CD4-positive, alpha-beta memory T cell (primary cell): ENCODE data around the gene HDLBP. TPM values are rescaled to one million over a fixed set of nuclear protein-coding genes. Genes with fewer than 3 reads are reported as not detected.
A peak's percentile ranks its signal among the peaks of the same experiment; 100 is the strongest.
"Not testable (repeated sequence)": the region's sequence is repeated elsewhere in the genome, so short reads cannot be mapped to it uniquely, and the experiment has no call there.

Experiments used
- CTCF ChIA-PET: fragments of 350-600 bp; sonication (Branson Sonifier 250); formaldehyde crosslinking; loops from one replicate; lab custom pipeline; 2021; ENCODE audit warnings: inconsistent platforms; ENCODE audit not compliant: partially characterized antibody; lab: Charles Lee
- POLR2A ChIA-PET: fragments of 350-600 bp; sonication (Branson Sonifier 250); formaldehyde crosslinking; loops from one replicate; lab custom pipeline; 2021; ENCODE audit not compliant: partially characterized antibody; lab: Charles Lee
- DNase-seq, 5 donors: peaks; one replicate each; pipeline versions ENCODE4 v3.0.0 to v3.0.0-alpha.2; 2020 to 2022; ENCODE audit warnings: mixed read lengths in 1 of 5
- H3K27ac ChIP-seq: one replicate; pipeline ENCODE4 v1.7.0; 2013; ENCODE audit warnings: low read depth, low read length
- H3K27me3 ChIP-seq: 2 replicates; pipeline ENCODE4 v1.7.0; 2013; ENCODE audit warnings: mild to moderate bottlenecking, low read length, moderate library complexity; ENCODE audit not compliant: insufficient read depth
- H3K36me3 ChIP-seq: 2 replicates; pipeline ENCODE4 v1.7.0; 2013; ENCODE audit warnings: mild to moderate bottlenecking, low read length, moderate library complexity; ENCODE audit not compliant: insufficient read depth
- H3K4me1 ChIP-seq: 2 replicates; pipeline ENCODE4 v1.7.0; 2013; ENCODE audit warnings: mild to moderate bottlenecking, low read length, moderate library complexity; ENCODE audit not compliant: insufficient read depth
- H3K4me3 ChIP-seq, 2 donors: one replicate each; pipeline ENCODE4 v1.7.0; 2013; ENCODE audit warnings: low read length in 2 of 2, mild to moderate bottlenecking in 1 of 2
- H3K9me3 ChIP-seq, 2 donors: one replicate each; pipeline ENCODE4 v1.7.0; 2013; ENCODE audit warnings: low read length in 2 of 2, control low read depth in 1 of 2; ENCODE audit not compliant: control insufficient read depth in 1 of 2
- H3K27ac Mint-ChIP-seq, 7 donors: one replicate each; pipeline ENCODE4 v1.8.0; 2020 to 2021; ENCODE audit warnings: mixed read lengths in 7 of 7, mild to moderate bottlenecking in 6 of 7, inconsistent platforms in 3 of 7, moderate library complexity in 3 of 7
- H3K27me3 Mint-ChIP-seq, 2 donors: one replicate each; pipeline ENCODE4 v1.8.0; 2020 to 2021; ENCODE audit warnings: mixed read lengths in 2 of 2
- H3K36me3 Mint-ChIP-seq, 2 donors: one replicate each; pipeline ENCODE4 v1.8.0; 2020 to 2021; ENCODE audit warnings: mixed read lengths in 2 of 2, inconsistent platforms in 1 of 2, mild to moderate bottlenecking in 1 of 2
- H3K4me1 Mint-ChIP-seq, 4 donors: one replicate each; pipeline ENCODE4 v1.8.0; 2020 to 2021; ENCODE audit warnings: mixed read lengths in 4 of 4, mild to moderate bottlenecking in 1 of 4
- H3K4me3 Mint-ChIP-seq, 8 donors: one replicate each; pipeline ENCODE4 v1.8.0; 2020 to 2021; ENCODE audit warnings: mixed read lengths in 8 of 8, mild to moderate bottlenecking in 7 of 8, moderate library complexity in 6 of 8, inconsistent platforms in 3 of 8
- H3K9me3 Mint-ChIP-seq, 8 donors: one replicate each; pipeline ENCODE4 v1.8.0; 2020 to 2021; ENCODE audit warnings: mixed read lengths in 8 of 8, mild to moderate bottlenecking in 5 of 8, inconsistent platforms in 3 of 8, moderate library complexity in 1 of 8
- intact Hi-C: fragments of 100-400 bp; cut with micrococcal nuclease; formaldehyde crosslinking; loops from one replicate; pipeline ENCODE4 v1.15.1; 2023
- polyA plus RNA-seq, 2 donors: library from polyadenylated mRNA; unstranded; fragments of 300-500 nt; fragmentation: Illumina TruSeq; gene quantifications; one replicate each; pipeline ENCODE4 v1.2.3, GENCODE V29; 2021
- total RNA-seq, 2 experiments: library from RNA; stranded (reverse); gene quantifications; one replicate each; pipeline ENCODE4 v1.2.3, GENCODE V29; 2021

The HDLBP gene
- total and polyA plus RNA-seq, 4 experiments from 2014 or later: 24.7 to 183 (median 124) TPM

DNA sequence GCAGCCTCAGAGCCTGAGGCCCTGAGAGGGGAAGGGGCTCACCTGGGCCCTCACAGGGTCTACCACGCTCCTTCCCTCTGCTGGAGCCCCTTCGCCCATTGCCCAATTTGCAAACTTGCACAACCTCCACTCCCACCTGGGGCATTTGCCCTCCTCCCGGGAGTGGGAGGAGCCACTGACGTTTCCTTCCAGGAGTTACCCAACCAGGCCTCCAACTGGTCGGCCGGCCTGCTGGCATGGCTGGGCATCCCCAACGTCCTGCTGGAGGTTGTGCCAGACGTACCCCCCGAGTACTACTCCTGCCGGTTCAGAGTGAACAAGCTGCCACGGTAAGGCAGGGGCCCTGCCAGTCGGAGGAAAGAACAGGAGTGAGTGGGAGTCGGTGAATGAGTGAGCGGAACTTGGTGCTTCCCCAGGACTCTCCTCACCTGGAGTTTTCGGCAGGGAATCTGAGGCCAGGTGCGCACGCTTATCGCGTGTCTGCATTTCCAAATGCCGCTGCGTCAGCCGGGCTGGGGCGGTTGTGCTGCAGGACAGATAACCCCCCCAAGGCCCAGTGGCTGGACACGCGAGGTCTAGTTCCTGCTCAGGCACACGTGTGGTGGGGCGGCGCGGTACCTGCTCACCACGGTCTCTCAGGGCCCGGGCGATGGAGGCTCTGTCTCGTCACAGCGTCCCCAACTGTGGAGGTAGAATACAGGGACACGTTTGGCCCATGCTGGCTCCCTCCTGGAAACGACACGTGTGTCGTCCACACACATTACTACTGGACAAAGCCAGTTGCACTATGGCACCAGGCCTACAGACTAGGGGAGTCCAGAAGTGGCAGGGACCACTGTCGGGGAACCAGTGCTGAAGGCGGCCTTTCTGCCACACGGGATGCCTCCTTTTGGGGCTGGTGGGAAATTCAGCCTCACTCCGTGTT is 115.3 kb downstream of the HDLBP start:
- Histone ChIP-seq H3K9me3 (no peaks in the 10 kb centered on the region), H3K4me3 (no peak overlapping the region), H3K27me3 (no peaks in the 10 kb centered on the region), H3K4me1 (no peaks in the 10 kb centered on the region), H3K36me3 (no peaks in the 10 kb centered on the region), H3K27ac (no peak overlapping the region)
- Mint-ChIP-seq H3K36me3 (no peaks in the 10 kb centered on the region), H3K27me3 (no peaks in the 10 kb centered on the region), H3K9me3 (no peaks in the 10 kb centered on the region), H3K4me1 (no peaks in the 10 kb centered on the region), H3K27ac (no peak overlapping the region), H3K4me3 (no peak overlapping the region)
- DNase-seq: no peak
- POLR2A ChIA-PET: no interaction called here
- CTCF ChIA-PET: no interaction called here
- intact Hi-C loops: no loop called here

DNA sequence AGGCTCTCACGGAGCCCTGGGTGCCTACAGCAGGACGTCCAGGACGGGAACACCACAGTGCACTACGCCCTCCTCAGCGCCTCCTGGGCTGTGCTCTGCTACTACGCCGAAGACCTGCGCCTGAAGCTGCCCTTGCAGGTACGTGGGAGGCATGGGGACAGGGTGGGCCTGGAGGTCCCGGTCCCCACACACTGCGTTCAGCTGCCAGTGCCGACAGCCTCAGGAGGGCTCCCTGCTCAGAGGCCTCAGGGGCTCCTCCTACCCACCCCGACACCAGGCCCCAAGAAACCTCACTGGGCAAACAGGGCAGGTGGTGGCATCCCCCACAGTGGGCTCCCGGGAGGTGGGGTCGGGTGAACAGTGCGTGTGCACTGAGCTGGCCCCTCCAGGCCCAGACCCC is 116.2 kb downstream of the HDLBP start:
- ChIA-PET CTCF (no interaction called here), POLR2A (no interaction called here)
- Mint-ChIP-seq H3K27me3 (no peaks in the 10 kb centered on the region), H3K4me1 (no peaks in the 10 kb centered on the region), H3K27ac (no peak overlapping the region), H3K4me3 (no peak overlapping the region), H3K36me3 (no peaks in the 10 kb centered on the region), H3K9me3 (no peaks in the 10 kb centered on the region)
- Histone ChIP-seq H3K27ac (no peak overlapping the region), H3K27me3 (no peaks in the 10 kb centered on the region), H3K4me3 (no peak overlapping the region), H3K9me3 (no peaks in the 10 kb centered on the region), H3K4me1 (no peaks in the 10 kb centered on the region), H3K36me3 (no peaks in the 10 kb centered on the region)
- DNase-seq: no peak
- intact Hi-C loops: no loop called here

DNA sequence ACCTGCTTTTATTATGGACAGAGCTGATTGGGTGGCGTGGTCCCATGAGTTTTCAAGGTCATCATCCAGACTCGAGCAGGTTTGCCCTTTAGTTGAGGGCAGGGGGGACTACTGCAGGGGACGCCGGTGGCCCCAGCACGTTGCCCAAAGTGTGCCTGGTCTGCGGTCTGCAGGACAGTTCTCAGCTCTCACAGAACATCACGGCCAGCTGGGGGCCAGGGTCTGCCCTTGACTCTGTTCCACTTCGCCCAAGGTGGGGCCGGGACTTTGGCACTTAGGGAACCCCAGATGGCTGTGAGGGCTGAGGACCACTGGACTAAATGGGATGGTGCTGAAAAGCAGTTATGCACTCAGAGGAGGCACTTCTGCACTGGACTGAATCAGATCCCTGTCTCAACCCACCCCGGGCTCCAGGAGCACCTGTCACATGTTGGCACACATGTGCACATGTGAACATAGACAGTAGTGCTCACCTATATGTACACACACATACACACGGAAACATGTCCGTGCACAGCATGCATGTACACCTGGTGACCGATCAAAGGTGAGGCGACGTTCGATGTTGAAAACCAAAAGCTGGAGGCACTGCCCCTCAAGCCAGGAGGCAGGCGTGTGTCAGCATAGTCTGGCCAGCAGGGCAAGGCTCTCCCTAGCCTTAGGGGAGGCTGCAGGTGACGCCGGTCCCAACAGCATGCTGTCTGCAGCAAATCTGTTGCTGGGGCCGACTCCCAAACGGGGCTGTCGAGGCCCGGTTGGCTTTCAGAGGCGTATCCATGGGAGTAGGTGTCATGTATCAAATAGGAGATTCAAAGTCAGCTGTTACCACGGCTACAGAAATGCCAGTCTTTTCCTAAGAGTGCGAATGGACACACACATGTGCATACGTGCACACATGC is 116.8 kb downstream of the HDLBP start:
- no peaks in the 10 kb centered on the region for H3K36me3 Mint-ChIP-seq
- H3K4me3 ChIP-seq: no peak overlapping the region
- DNase-seq: no peak
- H3K27ac ChIP-seq: no peak overlapping the region
- H3K9me3 ChIP-seq: no peaks in the 10 kb centered on the region
- no peak overlapping the region for H3K27ac Mint-ChIP-seq
- H3K9me3 Mint-ChIP-seq: no peaks in the 10 kb centered on the region
- intact Hi-C loops: no loop called here
- no peaks in the 10 kb centered on the region for H3K36me3 ChIP-seq
- no peaks in the 10 kb centered on the region for H3K27me3 Mint-ChIP-seq
- H3K4me1 Mint-ChIP-seq: no peaks in the 10 kb centered on the region
- no peak overlapping the region for H3K4me3 Mint-ChIP-seq
- no peaks in the 10 kb centered on the region for H3K27me3 ChIP-seq
- ChIA-PET CTCF (no interaction called here), POLR2A (no interaction called here)
- no peaks in the 10 kb centered on the region for H3K4me1 ChIP-seq

DNA sequence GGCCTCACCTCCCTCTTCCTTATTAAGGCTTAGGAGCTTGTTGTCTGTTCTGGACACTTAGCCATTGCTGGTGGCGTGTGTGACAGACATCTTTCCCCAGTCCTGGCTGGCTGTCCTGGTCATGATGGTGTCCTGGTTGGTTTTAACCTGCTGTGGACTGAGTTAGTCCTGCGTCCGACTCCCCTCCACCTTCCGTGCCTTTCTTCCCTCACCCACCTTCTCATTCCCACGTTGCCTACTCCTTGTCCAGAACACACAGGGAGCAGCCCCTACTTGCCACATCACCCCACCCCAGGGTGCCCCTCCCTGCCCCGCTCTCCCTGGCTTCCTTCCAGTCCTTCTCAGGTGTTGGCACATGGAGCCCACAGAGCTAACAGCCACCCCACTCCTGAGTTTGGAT is 117.5 kb downstream of the HDLBP start:
- no peaks in the 10 kb centered on the region for H3K27me3 Mint-ChIP-seq
- Histone ChIP-seq H3K36me3 (no peaks in the 10 kb centered on the region), H3K27ac (no peak overlapping the region), H3K4me1 (no peaks in the 10 kb centered on the region), H3K27me3 (no peaks in the 10 kb centered on the region), H3K9me3 (no peaks in the 10 kb centered on the region), H3K4me3 (no peak overlapping the region)
- intact Hi-C loops: no loop called here
- no peaks in the 10 kb centered on the region for H3K4me1 Mint-ChIP-seq
- POLR2A ChIA-PET: no interaction called here
- no peaks in the 10 kb centered on the region for H3K9me3 Mint-ChIP-seq
- H3K36me3 Mint-ChIP-seq: no peaks in the 10 kb centered on the region
- no peak for DNase-seq
- CTCF ChIA-PET: no interaction called here
- no peak overlapping the region for H3K4me3 Mint-ChIP-seq
- no peak overlapping the region for H3K27ac Mint-ChIP-seq

DNA sequence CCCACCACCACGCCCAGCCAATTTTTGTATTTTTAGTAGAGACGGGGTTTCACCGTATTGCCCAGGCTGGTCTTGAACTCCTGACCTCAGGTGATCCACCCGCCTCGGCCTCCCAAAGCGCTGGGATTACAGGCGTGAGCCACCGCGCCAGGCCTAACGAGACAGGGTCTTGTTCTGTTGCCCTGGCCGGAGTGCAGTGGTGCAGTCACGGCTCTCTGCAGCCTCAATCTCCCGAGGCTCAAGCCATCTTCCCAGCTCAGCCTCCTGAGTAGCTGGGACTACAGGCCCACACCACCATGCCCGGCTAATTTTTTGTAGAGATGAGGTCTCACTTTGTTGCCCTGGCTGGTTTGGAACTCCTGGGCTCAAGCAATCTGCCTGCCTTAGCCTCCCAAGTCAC is 118.2 kb downstream of the HDLBP start:
- intact Hi-C loops, H3K9me3 ChIP-seq, POLR2A ChIA-PET, H3K27ac ChIP-seq, CTCF ChIA-PET, H3K4me3 ChIP-seq, H3K4me1 ChIP-seq, H3K27me3 ChIP-seq, H3K36me3 Mint-ChIP-seq, H3K27me3 Mint-ChIP-seq, H3K9me3 Mint-ChIP-seq, H3K36me3 ChIP-seq, DNase-seq, H3K4me3 Mint-ChIP-seq, H3K4me1 Mint-ChIP-seq: not testable (repeated sequence)
- H3K27ac Mint-ChIP-seq: peak overlapping the region in 1 of 7 donors; percentile 23

DNA sequence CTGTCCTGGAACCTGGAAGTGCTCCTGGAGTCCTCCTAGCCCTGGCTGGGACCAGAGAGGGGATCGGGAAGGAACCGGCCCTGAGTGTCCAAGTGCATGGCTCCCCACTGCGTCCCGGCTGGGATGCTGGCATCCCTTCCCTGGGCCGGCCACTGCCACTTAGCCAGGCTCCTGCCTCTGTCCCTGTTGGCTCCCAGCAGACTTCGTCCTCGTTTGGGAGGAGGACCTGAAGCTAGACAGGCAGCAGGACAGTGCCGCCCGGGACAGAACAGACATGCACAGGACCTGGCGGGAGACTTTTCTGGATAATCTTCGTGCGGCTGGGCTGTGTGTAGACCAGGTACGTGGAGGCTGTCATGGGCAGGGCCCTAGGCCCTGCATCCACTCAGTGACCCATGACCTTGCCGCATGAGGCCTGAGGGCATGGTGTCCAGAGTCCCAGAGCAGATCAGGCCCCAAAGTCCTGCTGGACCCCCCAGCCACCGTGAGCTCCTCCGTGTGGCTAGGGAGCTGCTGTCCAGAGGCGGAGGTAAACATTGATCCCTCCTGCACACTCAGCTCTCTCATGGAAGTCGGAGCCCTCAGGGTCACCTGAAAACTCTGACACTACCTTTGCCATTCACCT is 119.9 kb downstream of the HDLBP start:
- Histone ChIP-seq H3K27ac (no peak overlapping the region), H3K9me3 (no peaks in the 10 kb centered on the region), H3K27me3 (no peaks in the 10 kb centered on the region), H3K36me3 (no peaks in the 10 kb centered on the region), H3K4me1 (no peaks in the 10 kb centered on the region), H3K4me3 (no peak overlapping the region)
- H3K4me1 Mint-ChIP-seq: no peaks in the 10 kb centered on the region
- CTCF ChIA-PET: no interaction called here
- POLR2A ChIA-PET: no interaction called here
- H3K36me3 Mint-ChIP-seq: no peaks in the 10 kb centered on the region
- intact Hi-C loops: no loop called here
- no peak for DNase-seq
- no peaks in the 10 kb centered on the region for H3K27me3 Mint-ChIP-seq
- no peaks in the 10 kb centered on the region for H3K9me3 Mint-ChIP-seq
- H3K4me3 Mint-ChIP-seq: no peak overlapping the region
- no peak overlapping the region for H3K27ac Mint-ChIP-seq

DNA sequence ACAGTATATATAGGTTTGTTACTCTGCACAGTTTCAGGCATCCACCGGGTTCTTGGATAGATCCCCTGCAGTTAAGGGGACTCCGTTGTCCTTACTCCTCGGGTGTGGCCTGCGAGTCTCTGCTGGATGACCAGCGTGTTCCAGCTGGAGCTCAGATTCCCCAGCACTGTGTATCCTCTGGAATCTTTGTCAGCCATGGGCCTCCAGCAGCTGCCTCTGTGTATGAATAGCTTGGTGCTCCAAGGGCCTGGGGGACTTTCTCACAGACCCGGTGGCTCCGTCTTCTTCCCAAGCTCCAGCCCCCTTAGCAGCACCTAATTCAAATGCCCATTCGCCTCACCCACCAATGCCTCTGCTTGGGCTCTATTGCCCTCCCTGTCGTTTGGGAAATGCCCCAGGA is 120.7 kb downstream of the HDLBP start:
- no peak overlapping the region for H3K27ac Mint-ChIP-seq
- H3K36me3 Mint-ChIP-seq: no peaks in the 10 kb centered on the region
- Histone ChIP-seq H3K27me3 (no peaks in the 10 kb centered on the region), H3K9me3 (no peaks in the 10 kb centered on the region), H3K4me1 (no peaks in the 10 kb centered on the region), H3K4me3 (no peak overlapping the region), H3K36me3 (no peaks in the 10 kb centered on the region), H3K27ac (no peak overlapping the region)
- ChIA-PET CTCF (no interaction called here), POLR2A (no interaction called here)
- intact Hi-C loops: no loop called here
- no peaks in the 10 kb centered on the region for H3K4me1 Mint-ChIP-seq
- no peak overlapping the region for H3K4me3 Mint-ChIP-seq
- no peaks in the 10 kb centered on the region for H3K9me3 Mint-ChIP-seq
- no peak for DNase-seq
- no peaks in the 10 kb centered on the region for H3K27me3 Mint-ChIP-seq
